ACC112 (cell line): ENCODE data around the gene PPP1R14C.

Source experiments
- H2AFZ ChIP-seq: fragments of 200-600 bp; sonication (generic); one replicate; pipeline ENCODE4 v1.6.0; 2017; ENCODE audit warnings: antibody characterized with exemption, low read length; ENCODE audit not compliant: unreplicated experiment
- H3K27ac ChIP-seq: fragments of 200-600 bp; sonication (generic); 2 replicates; pipeline ENCODE4 v1.5.1; 2014; ENCODE audit warnings: low read depth, mild to moderate bottlenecking, antibody characterized with exemption, low read length, moderate library complexity
- H3K27me3 ChIP-seq: fragments of 200-600 bp; sonication (generic); 2 replicates; pipeline ENCODE4 v1.6.1; 2014; ENCODE audit warnings: mild to moderate bottlenecking, antibody characterized with exemption, low read length, moderate library complexity, mixed read lengths; ENCODE audit not compliant: insufficient read depth
- H3K36me3 ChIP-seq: fragments of 200-600 bp; sonication (generic); 2 replicates; pipeline ENCODE4 v1.6.1; 2016; ENCODE audit warnings: mild to moderate bottlenecking, antibody characterized with exemption, low read length, moderate library complexity, mixed read lengths; ENCODE audit not compliant: insufficient read depth
- H3K4me1 ChIP-seq: fragments of 200-600 bp; sonication (generic); one replicate; pipeline ENCODE4 v1.6.1; 2016; ENCODE audit warnings: low read length, mixed read lengths; ENCODE audit not compliant: insufficient read depth, unreplicated experiment, control insufficient read depth
- H3K4me3 ChIP-seq: fragments of 200-600 bp; sonication (generic); 2 replicates; pipeline ENCODE4 v1.5.1; 2014; ENCODE audit warnings: mild to moderate bottlenecking, low read depth, low read length
- H3K79me2 ChIP-seq: fragments of 200-600 bp; sonication (generic); one replicate; pipeline ENCODE4 v1.6.0; 2016; ENCODE audit warnings: low read length; ENCODE audit not compliant: control insufficient read depth, unreplicated experiment, insufficient read depth

The PPP1R14C gene

GRCh38 chr6:150214310-150214709 lies 71.5 kb downstream of the PPP1R14C start:
- H3K27ac ChIP-seq = no peak overlapping the region
- 0 out of 2 replicates have a peak, but pooled peaks cover 5% of the 10 kb centered on the region for H3K27me3 ChIP-seq
- no peaks in the 10 kb centered on the region for H3K4me1 ChIP-seq
- no peaks in the 10 kb centered on the region for H3K79me2 ChIP-seq
- H3K36me3 ChIP-seq = no peaks in the 10 kb centered on the region
- H2AFZ ChIP-seq = no peak overlapping the region
- H3K4me3 ChIP-seq = no peak overlapping the region

DNA sequence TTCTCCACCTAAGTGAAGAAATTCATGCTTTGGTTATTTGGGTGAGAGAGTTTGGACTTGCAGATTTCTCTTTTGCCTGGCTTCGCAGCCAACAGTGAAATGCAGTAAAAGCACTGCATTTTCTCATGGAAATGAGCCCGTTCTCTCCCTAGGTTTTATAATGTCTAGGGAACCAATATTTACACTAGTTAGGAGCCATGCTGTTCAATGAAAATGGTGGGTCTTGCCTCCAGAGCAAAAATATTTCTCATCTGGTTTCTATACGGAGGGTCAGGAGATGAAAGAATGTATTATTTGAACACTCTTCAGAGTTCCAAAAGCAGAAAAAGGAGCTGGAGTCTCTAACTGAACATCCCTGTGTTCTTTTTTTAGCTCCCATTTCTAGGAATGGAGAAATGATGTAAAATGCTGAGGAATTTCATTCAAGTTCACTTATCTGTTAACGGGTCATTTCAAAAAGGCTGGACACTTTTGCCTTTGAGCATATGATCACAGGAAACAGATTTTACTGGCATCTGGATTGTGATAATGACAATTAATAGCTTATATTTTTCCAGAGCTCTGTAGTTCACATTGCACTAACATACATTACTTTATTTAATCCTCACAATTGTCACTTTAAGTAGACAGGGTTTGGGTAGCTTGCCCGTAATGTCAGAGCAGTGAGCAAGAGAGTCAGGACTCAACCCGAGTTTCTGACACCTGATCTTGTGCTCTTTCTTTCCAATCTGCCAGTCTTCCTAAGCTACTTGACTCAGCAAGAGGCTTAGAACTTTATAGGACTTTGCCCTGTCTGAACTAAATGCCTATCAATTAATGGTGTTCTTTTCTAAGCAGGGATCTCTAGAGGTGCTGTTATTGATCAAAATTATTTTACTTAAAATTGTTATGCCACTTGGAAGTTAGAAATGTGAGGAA lies 78.0 kb downstream of the PPP1R14C start:
- Histone ChIP-seq H3K79me2 (no peaks in the 10 kb centered on the region), H3K36me3 (no peaks in the 10 kb centered on the region), H2AFZ (no peak overlapping the region), H3K27me3 (no peaks in the 10 kb centered on the region), H3K4me1 (no peaks in the 10 kb centered on the region), H3K27ac (no peak overlapping the region), H3K4me3 (no peak overlapping the region)

DNA sequence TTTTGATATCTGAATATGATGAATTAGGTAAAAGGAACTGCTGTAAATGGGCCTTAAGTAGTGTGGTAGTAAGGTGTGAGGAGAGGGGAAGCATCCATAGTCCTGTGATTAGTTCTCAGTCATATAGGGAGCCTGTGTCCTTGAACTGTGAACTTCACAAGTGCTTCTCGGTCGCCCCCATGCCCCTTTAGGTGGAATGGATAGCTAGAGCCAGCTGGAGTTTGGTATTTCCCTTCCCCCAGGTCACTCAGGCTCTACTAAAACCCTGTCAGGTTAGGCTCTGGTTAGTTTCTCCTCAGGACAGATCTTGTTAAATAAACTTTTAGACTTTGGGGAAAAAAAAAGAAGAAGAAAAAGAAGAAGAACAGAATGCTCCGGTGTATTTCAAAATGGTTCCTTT lies 82.0 kb downstream of the PPP1R14C start:
- Histone ChIP-seq H3K36me3 (no peaks in the 10 kb centered on the region), H2AFZ (no peak overlapping the region), H3K79me2 (no peaks in the 10 kb centered on the region), H3K27ac (no peak overlapping the region), H3K4me1 (peaks cover 5% of the 10 kb centered on the region), H3K4me3 (no peak overlapping the region), H3K27me3 (no peaks in the 10 kb centered on the region)

GRCh38 chr6:150227281-150227680 lies 84.4 kb downstream of the PPP1R14C start:
- Histone ChIP-seq H3K4me1 (peaks cover 24% of the 10 kb centered on the region), H3K27me3 (no peaks in the 10 kb centered on the region), H3K79me2 (no peaks in the 10 kb centered on the region)

GRCh38 chr6:150228072-150228733 lies 85.4 kb downstream of the PPP1R14C start:
- H3K4me3 ChIP-seq = no peak overlapping the region
- H3K36me3 ChIP-seq = no peaks in the 10 kb centered on the region
- H3K27me3 ChIP-seq = no peaks in the 10 kb centered on the region
- no peak overlapping the region for H3K27ac ChIP-seq
- H2AFZ ChIP-seq = no peak overlapping the region
- peaks cover 24% of the 10 kb centered on the region for H3K4me1 ChIP-seq
- H3K79me2 ChIP-seq = no peaks in the 10 kb centered on the region

More at GRCh38 chr6:150227281-150227680, 84.4 kb downstream of the PPP1R14C start:
- Histone ChIP-seq H3K27ac (no peak overlapping the region), H3K36me3 (no peaks in the 10 kb centered on the region), H3K4me3 (no peak overlapping the region), H2AFZ (no peak overlapping the region)

DNA sequence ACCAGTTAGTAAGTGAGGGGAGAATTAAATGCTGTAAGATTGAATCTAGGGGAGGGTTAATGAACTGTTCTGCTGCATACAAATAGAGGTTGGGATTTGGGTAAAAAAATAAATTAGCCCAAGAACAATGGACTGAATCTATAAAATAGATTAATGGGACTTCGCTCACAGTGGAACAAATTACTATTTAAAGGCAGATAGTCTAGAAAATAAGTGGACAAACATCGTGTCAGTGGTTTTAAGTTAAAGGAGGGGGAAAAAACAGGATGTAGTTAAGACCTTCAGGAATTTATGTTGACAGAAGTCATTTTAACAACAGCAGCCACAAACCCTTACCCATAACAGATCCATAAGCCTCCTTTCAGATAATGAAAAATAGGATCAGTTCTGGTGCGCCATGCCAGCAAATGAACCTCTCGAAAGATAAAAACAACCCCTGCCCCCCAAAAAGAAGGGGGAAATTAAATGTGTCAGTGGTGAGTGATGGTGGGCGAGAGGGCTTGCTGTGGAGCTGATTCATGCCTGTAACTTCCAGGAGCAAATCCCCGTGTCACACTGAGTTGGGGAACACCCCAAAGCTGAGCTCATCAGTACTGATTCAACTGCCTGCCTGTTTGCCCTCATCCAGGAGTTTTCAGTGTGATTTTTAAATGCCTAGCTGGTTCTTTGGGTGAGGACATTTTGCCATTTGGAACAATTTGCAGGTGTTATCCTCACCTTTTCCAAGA lies 86.8 kb downstream of the PPP1R14C start:
- Histone ChIP-seq H3K4me3 (no peak overlapping the region), H3K27me3 (no peaks in the 10 kb centered on the region), H2AFZ (peak overlapping the region; percentile 32), H3K79me2 (no peaks in the 10 kb centered on the region), H3K27ac (no peak overlapping the region), H3K36me3 (no peaks in the 10 kb centered on the region), H3K4me1 (peaks cover 24% of the 10 kb centered on the region)

- no peaks in the 10 kb centered on the region for H3K27me3 ChIP-seq
- no peak overlapping the region for H3K4me3 ChIP-seq
- H3K36me3 ChIP-seq = no peaks in the 10 kb centered on the region
- peaks cover 24% of the 10 kb centered on the region for H3K4me1 ChIP-seq
- H3K79me2 ChIP-seq = no peaks in the 10 kb centered on the region
- no peak overlapping the region for H3K27ac ChIP-seq
- peak overlapping the region; percentile 32 for H2AFZ ChIP-seq
These were observed 87.3 kb downstream of the PPP1R14C start for GRCh38 chr6:150230164-150230561.

DNA sequence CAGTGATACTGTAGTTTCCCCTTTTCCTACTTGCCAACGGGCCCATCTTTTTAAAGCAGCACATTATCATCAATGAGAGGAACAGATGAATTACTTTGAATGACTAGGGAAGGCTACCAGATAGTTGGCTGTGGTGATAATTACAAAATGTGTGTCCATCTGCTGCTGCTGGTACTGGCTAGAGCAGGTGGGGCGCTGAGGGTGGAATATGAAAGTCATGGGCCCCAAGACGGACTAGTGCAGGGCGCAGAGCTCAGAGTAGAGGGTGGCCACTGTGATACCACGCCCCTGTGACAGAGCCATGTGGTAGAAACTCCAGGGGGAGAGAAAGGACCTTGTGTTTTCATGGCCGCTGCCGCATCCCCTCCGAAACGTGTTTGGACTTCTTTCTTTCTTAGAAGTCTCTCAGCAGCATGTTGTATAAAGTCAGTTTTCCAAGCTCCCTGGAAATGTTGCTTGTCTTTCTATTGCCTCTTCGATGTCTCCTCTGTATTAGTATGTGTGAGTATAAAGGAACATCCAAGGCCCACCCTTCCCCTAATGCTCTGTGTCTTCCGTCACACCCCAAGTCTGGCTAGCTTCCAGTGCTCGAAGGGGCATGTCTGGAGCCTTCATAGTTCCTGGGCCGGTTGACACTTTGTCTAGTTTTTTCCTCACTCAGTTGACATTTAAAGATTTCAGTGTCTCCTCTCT lies 88.1 kb downstream of the PPP1R14C start:
- H2AFZ ChIP-seq = peak overlapping the region; percentile 29
- no peaks in the 10 kb centered on the region for H3K79me2 ChIP-seq
- no peaks in the 10 kb centered on the region for H3K36me3 ChIP-seq
- no peak overlapping the region for H3K27ac ChIP-seq
- H3K4me1 ChIP-seq = peaks cover 24% of the 10 kb centered on the region
- H3K4me3 ChIP-seq = no peak overlapping the region
- H3K27me3 ChIP-seq = no peaks in the 10 kb centered on the region

GRCh38 chr6:150231525-150231850 lies 88.6 kb downstream of the PPP1R14C start:
- Histone ChIP-seq H3K36me3 (no peaks in the 10 kb centered on the region), H3K4me3 (no peak overlapping the region), H3K4me1 (peaks cover 24% of the 10 kb centered on the region), H2AFZ (peak overlapping the region; percentile 29), H3K27me3 (no peaks in the 10 kb centered on the region), H3K27ac (no peak overlapping the region), H3K79me2 (no peaks in the 10 kb centered on the region)

DNA sequence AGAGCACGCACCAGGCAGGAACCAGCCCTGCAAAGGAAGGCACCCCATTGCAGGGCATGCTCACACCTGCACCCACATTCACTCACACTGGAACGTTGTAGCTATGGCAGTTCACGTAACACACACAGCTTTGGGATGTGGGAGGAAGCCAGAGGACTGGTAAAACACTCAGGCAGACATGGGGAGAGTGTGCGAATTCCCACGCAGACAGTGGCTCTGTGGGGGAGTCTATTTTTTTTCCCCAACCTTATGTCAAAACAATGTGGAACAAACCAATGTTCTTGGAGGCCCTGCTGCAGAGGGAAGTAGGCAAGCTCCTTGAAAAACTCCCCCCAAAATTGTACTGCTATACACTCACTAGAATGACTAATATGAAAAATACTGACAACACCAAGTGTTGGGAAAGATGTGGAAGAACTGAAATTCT lies 91.0 kb downstream of the PPP1R14C start:
- Histone ChIP-seq H2AFZ (no peak overlapping the region), H3K27me3 (no peaks in the 10 kb centered on the region), H3K4me3 (no peak overlapping the region), H3K4me1 (peaks cover 24% of the 10 kb centered on the region), H3K27ac (no peak overlapping the region), H3K36me3 (no peaks in the 10 kb centered on the region), H3K79me2 (no peaks in the 10 kb centered on the region)
